NCI-H2227 treated with DMSO at 0.1 percent for 48 hours (cell line): ENCODE measurements around the gene DNASE1L2.

Experiments used
- DNase-seq: peaks from one replicate; lab custom pipeline; 2025; lab: John Stamatoyannopoulos, UW

DNASE1L2 gene

GRCh38 chr16:2270588-2271470 lies 34.6 kb downstream of the DNASE1L2 start:
- no peak for DNase-seq

GRCh38 chr16:2271848-2272461 lies 35.7 kb downstream of the DNASE1L2 start:
- no peak for DNase-seq

- no peak for DNase-seq
Measured at GRCh38 chr16:2273484-2273883, 37.2 kb downstream of the DNASE1L2 start.

- no peak for DNase-seq
Measured at GRCh38 chr16:2273931-2274330, 37.7 kb downstream of the DNASE1L2 start.

GRCh38 chr16:2275476-2276367 lies 39.5 kb downstream of the DNASE1L2 start:
- no peak for DNase-seq

- DNase-seq = no peak
Measured at GRCh38 chr16:2276368-2277195, 40.3 kb downstream of the DNASE1L2 start.

- no peak for DNase-seq
Measured at GRCh38 chr16:2277466-2278271, 41.4 kb downstream of the DNASE1L2 start.

- no peak for DNase-seq
Measured at GRCh38 chr16:2278272-2278608, 42.0 kb downstream of the DNASE1L2 start.

GRCh38 chr16:2278956-2279800 lies 42.9 kb downstream of the DNASE1L2 start:
- DNase-seq = no peak

GRCh38 chr16:2280461-2280860 lies 44.2 kb downstream of the DNASE1L2 start:
- no peak for DNase-seq

- DNase-seq = no peak
Measured at GRCh38 chr16:2280981-2281542, 44.8 kb downstream of the DNASE1L2 start.

- no peak for DNase-seq
Measured at GRCh38 chr16:2282262-2282661, 46.0 kb downstream of the DNASE1L2 start.

GRCh38 chr16:2282866-2283555 lies 46.8 kb downstream of the DNASE1L2 start:
- DNase-seq = no peak

- DNase-seq = no peak
Measured at GRCh38 chr16:2284001-2284770, 47.9 kb downstream of the DNASE1L2 start.

GRCh38 chr16:2284797-2285576 lies 48.7 kb downstream of the DNASE1L2 start:
- no peak for DNase-seq

GRCh38 chr16:2285731-2286191 lies 49.5 kb downstream of the DNASE1L2 start:
- no peak for DNase-seq

- DNase-seq = no peak
Measured at GRCh38 chr16:2286550-2286949, 50.3 kb downstream of the DNASE1L2 start.
